ENCODE data around the gene PTGR1. TPM values are rescaled to one million over a fixed set of nuclear protein-coding genes. Genes with fewer than 3 reads are reported as not detected.

The PTGR1 gene
- total and polyA plus RNA-seq, 2 of the 8 experiments (the other 6 are each of a cell fraction or from before 2014, with no cell fraction given), result 16.9 to 28.5 TPM

- Histone ChIP-seq H2BK120ac (replicated peaks; ENCODE audit: low read depth, low read length) (no peak overlapping the region), H3K23me2 (ENCODE audit: low read depth, low read length) (peaks cover 8% of the 10 kb centered on the region; the same call in 1 of the 2 replicates), H2AK5ac (ENCODE audit: low read depth, low read length) (no peak overlapping the region), H2BK12ac (ENCODE audit: low read depth, low read length) (no peak overlapping the region), H3K27me3 (replicated peaks in 1 of 4; ENCODE audit: control insufficient read depth in 3 of 4, extremely low read depth in 1 of 4, insufficient read depth in 3 of 4, low read length in 3 of 4) (no peaks in the 10 kb centered on the region), H3K4me3 (ENCODE audit: extremely low read depth in 1 of 4, insufficient read depth in 2 of 4, low read depth in 3 of 4, low read length in 4 of 4) (peak overlapping the region; percentile 81 to 92 (median 90)), H3K4me1 (replicated peaks in 1 of 4; ENCODE audit: control insufficient read depth in 3 of 4, insufficient read depth in 4 of 4, low read length in 3 of 4) (peaks cover 0 to 3% (median 0%) of the 10 kb centered on the region in 4 experiments; a peak in 3 of 7 replicates), H3K4ac (replicated peaks; ENCODE audit: insufficient read length, low read depth, low read length) (no peak overlapping the region), H3K18ac (ENCODE audit: extremely low read depth, low read length) (peak overlapping the region; percentile 11; the same call in 1 of the 2 replicates), H3K27ac (ENCODE audit: low read depth, low read length) (0 out of 2 replicates have a peak overlapping the region, but pooled peaks have one; percentile 17), H2BK20ac (ENCODE audit: low read length) (no peak overlapping the region), H3K36me3 (ENCODE audit: control insufficient read depth in 2 of 4, insufficient read depth in 4 of 4, low read length in 3 of 4) (no peaks in the 10 kb centered on the region), H3K56ac (replicated peaks; ENCODE audit: insufficient read length, low read depth, low read length) (peak overlapping the region; percentile 1), H3K9ac (replicated peaks in 1 of 4; ENCODE audit: extremely low read depth in 1 of 4, low read depth in 3 of 4, low read length in 3 of 4) (peak overlapping the region; percentile 56 to 85 (median 60)), H2BK15ac (ENCODE audit: low read length) (no peak overlapping the region), H4K5ac (ENCODE audit: insufficient read length, low read depth, low read length) (peak overlapping the region; percentile 42), H3K4me2 (ENCODE audit: insufficient read depth in 1 of 2, low read depth in 2 of 2, low read length in 2 of 2) (peak overlapping the region; percentile 90 to 94), H4K91ac (replicated peaks; ENCODE audit: insufficient read length, low read length) (no peak overlapping the region), H3K79me1 (ENCODE audit: low read depth, low read length) (no peaks in the 10 kb centered on the region), H4K20me1 (replicated peaks in 1 of 2; ENCODE audit: control insufficient read depth in 1 of 2, insufficient read depth in 2 of 2, low read length in 2 of 2) (peaks cover 0 to 7% of the 10 kb centered on the region in 2 experiments), H3K9me3 (ENCODE audit: insufficient read depth in 2 of 2, low read depth in 1 of 2, low read length in 1 of 2) (no peaks in the 10 kb centered on the region), H4K8ac (ENCODE audit: extremely low read depth, insufficient read depth, low read length) (no peak overlapping the region), H2AFZ (ENCODE audit: low read length) (peak overlapping the region; percentile 97), H3K23ac (ENCODE audit: insufficient read length) (no peak overlapping the region), H3K79me2 (ENCODE audit: control insufficient read depth in 1 of 2, insufficient read depth in 2 of 2, low read length in 2 of 2) (peaks cover 13 to 44% of the 10 kb centered on the region in 2 experiments), H3K14ac (ENCODE audit: insufficient read length) (no peak overlapping the region), H2BK5ac (ENCODE audit: low read depth, low read length) (no peak overlapping the region)
- FAIRE-seq, result no peak
- WGBS, 2 experiments (ENCODE audit: extremely low coverage in 1 of 2, insufficient coverage in 1 of 2, insufficient read length in 1 of 2, insufficient replicate concordance in 2 of 2, low coverage in 1 of 2, low lambda C conversion rate in 2 of 2, missing lambda C conversion rate in 1 of 2), result 2% methylated on average over 14 of the region's 14 CpGs; no CpG with 5 or more reads in 1 of the 2 experiments
- POLR2A ChIA-PET (ENCODE audit: partially characterized antibody), result interaction anchor here (0.7 to 5.0 kb wide), 13 partner anchors 9 to 105 kb away, joined by 3 to 27 read pairs (median 4); partner anchors contain the start of genes GNG10 and PTGR1
- DNase-seq (ENCODE audit: low read depth in 1 of 2, low spot score in 2 of 2), result no peak
- CTCF ChIA-PET (ENCODE audit: partially characterized antibody), result interaction anchor here (1.0 to 1.1 kb wide), 2 partner anchors 33 to 43 kb away, joined by 3 to 5 read pairs; no protein-coding TSS in a partner anchor
- TF ChIP-seq SUZ12 (IDR thresholded peaks at IDR 0.05; ENCODE audit: low read length) (no peak), TCF12 (IDR thresholded peaks at IDR 0.05; ENCODE audit: low read depth, low read length) (peak; percentile 88; the same call in 1 of the 2 replicates), BRCA1 (IDR thresholded peaks at IDR 0.05; ENCODE audit: low read depth, low read length) (no peak), BACH1 (IDR thresholded peaks at IDR 0.05; ENCODE audit: low read length) (no peak), SAP30 (IDR thresholded peaks at IDR 0.05; ENCODE audit: insufficient read depth, insufficient replicate concordance, low read length) (peak; percentile 65), NANOG (IDR thresholded peaks at IDR 0.05; ENCODE audit: insufficient read depth, low read depth, low read length, poor library complexity, severe bottlenecking) (no peak), SIN3A (conservative IDR thresholded peaks at IDR 0.05 in 1 of 2, IDR thresholded peaks at IDR 0.05 in 1 of 2; ENCODE audit: low read depth in 1 of 2, low read length in 2 of 2) (peak; percentile 96 to 100), TEAD4 (IDR thresholded peaks at IDR 0.05; ENCODE audit: low read depth, low read length) (no peak), POLR2AphosphoS5 (IDR thresholded peaks at IDR 0.05; ENCODE audit: low read depth, low read length) (no peak), ZNF274 (IDR thresholded peaks at IDR 0.05; ENCODE audit: borderline replicate concordance, extremely low read depth, low read length) (no peak), GTF2F1 (IDR thresholded peaks at IDR 0.05; ENCODE audit: borderline replicate concordance, low read depth, low read length) (no peak), CTBP2 (IDR thresholded peaks at IDR 0.05; ENCODE audit: borderline replicate concordance, insufficient read depth, insufficient read length, low read length) (peak; percentile 29)
- TF ChIP-seq, protein P1, sequence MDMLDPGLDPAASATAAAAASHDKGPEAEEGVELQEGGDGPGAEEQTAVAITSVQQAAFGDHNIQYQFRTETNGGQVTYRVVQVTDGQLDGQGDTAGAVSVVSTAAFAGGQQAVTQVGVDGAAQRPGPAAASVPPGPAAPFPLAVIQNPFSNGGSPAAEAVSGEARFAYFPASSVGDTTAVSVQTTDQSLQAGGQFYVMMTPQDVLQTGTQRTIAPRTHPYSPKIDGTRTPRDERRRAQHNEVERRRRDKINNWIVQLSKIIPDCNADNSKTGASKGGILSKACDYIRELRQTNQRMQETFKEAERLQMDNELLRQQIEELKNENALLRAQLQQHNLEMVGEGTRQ (IDR thresholded peaks at IDR 0.05; ENCODE audit: low read length), result no peak
Measured at GRCh38 chr9:111630964-111631213, 31.4 kb upstream of the PTGR1 start.

Measured in H1 (cell line).